GM12891 (cell line): ENCODE measurements around the gene LZTS3.
"Not testable (repeated sequence)": the region's sequence is repeated elsewhere in the genome, so short reads cannot be mapped to it uniquely, and the experiment has no call there.

Experiments used
- DNase-seq: peaks from one replicate; pipeline ENCODE4 v3.0.0; 2011; ENCODE audit warnings: low spot score; ENCODE audit not compliant: insufficient read length
- FAIRE-seq: peaks from 2 replicates; lab custom pipeline; 2011; peaks lifted over from hg19 to GRCh38; lab: Jason Lieb, UNC
- PAX5 ChIP-seq: IDR thresholded peaks from 2 replicates; pipeline ENCODE4 v1.6.1; 2011; ENCODE audit warnings: low read length, moderate library complexity, mild to moderate bottlenecking; ENCODE audit not compliant: insufficient read depth, severe bottlenecking
- POLR2A ChIP-seq: IDR thresholded peaks from 2 replicates; pipeline ENCODE4 v1.6.1; 2011; ENCODE audit warnings: low read depth, low read length, control low read depth
- POLR2AphosphoS5 ChIP-seq: IDR thresholded peaks from 2 replicates; pipeline ENCODE4 v1.6.1; 2011; ENCODE audit warnings: low read depth, low read length, control low read depth
- POU2F2 ChIP-seq: IDR thresholded peaks from 2 replicates; pipeline ENCODE4 v1.6.1; 2011; ENCODE audit warnings: low read depth, mild to moderate bottlenecking, control low read depth, low read length, moderate library complexity
- SPI1 ChIP-seq: IDR thresholded peaks from 2 replicates; pipeline ENCODE4 v1.6.1; 2011; ENCODE audit warnings: low read depth, low read length, control low read depth
- TAF1 ChIP-seq: IDR thresholded peaks from 2 replicates; pipeline ENCODE4 v1.6.1; 2011; ENCODE audit warnings: low read depth, low read length, control low read depth

The LZTS3 gene

GRCh38 chr20:3137492-3137891 lies 35.9 kb downstream of the LZTS3 start:
- TF ChIP-seq POLR2AphosphoS5: no peak
- no peak for TF ChIP-seq POLR2A
- no peak for TF ChIP-seq POU2F2
- TF ChIP-seq PAX5: no peak
- TF ChIP-seq TAF1: no peak
- no peak for TF ChIP-seq SPI1
- FAIRE-seq (no peak), DNase-seq (no peak)

GRCh38 chr20:3135507-3136070 lies 37.8 kb downstream of the LZTS3 start:
- FAIRE-seq: no peak
- DNase-seq: no peak
- no peak for TF ChIP-seq TAF1
- TF ChIP-seq POLR2AphosphoS5: no peak
- no peak for TF ChIP-seq POLR2A
- TF ChIP-seq PAX5: no peak
- no peak for TF ChIP-seq SPI1
- no peak for TF ChIP-seq POU2F2

- FAIRE-seq: no peak
Measured at GRCh38 chr20:3134151-3134550, 39.2 kb downstream of the LZTS3 start.

GRCh38 chr20:3133155-3133554 lies 40.2 kb downstream of the LZTS3 start:
- TF ChIP-seq POU2F2: no peak
- TF ChIP-seq POLR2A: no peak
- TF ChIP-seq PAX5: no peak
- no peak for TF ChIP-seq POLR2AphosphoS5
- TF ChIP-seq TAF1: no peak
- TF ChIP-seq SPI1: no peak
- FAIRE-seq: no peak
- no peak for DNase-seq

More at GRCh38 chr20:3134151-3134550, 39.2 kb downstream of the LZTS3 start:
- DNase-seq: no peak
- no peak for TF ChIP-seq POLR2A
- no peak for TF ChIP-seq POLR2AphosphoS5

- FAIRE-seq (no peak), DNase-seq (no peak)
- no peak for TF ChIP-seq SPI1
- TF ChIP-seq TAF1: no peak
- no peak for TF ChIP-seq POLR2AphosphoS5
- TF ChIP-seq POLR2A: no peak
- TF ChIP-seq POU2F2: no peak
- no peak for TF ChIP-seq PAX5
Measured at GRCh38 chr20:3130051-3130600, 43.2 kb downstream of the LZTS3 start.

- DNase-seq: no peak
- FAIRE-seq: no peak
- no peak for TF ChIP-seq POLR2AphosphoS5
- TF ChIP-seq TAF1: no peak
Measured at GRCh38 chr20:3129094-3129493, 44.3 kb downstream of the LZTS3 start.

DNA sequence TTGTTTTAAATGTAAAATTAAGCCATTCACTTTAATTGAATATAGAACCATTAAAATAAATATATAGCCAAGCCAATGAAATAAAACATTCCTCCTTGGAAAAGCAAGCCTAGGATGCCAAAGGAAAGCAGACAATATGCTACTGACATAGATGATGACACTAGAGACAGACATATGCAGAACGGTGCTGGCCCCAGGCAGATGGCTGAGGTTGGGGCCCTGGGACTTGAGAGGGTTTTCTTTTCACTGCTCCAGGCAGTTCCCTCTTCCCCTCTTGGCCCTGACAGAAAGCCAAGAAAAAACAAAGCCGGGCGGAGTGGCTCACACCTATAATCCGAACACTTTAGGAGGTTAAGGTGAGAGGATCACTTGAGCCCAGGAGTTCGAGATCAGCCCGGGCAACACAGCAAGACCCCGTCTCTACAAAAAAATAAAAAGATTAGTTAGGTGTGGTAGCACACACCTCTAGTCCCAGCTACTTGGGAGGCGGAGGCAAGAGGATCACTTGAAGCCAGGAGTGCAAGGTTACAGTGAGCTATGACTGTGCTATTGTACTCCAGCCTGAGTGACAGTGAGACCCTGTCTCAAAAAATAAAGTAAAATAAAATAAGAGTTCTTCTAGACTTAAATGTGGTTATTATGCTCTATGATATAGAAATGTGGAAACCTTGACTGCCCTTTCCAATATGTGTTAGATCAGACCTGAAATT lies 44.9 kb downstream of the LZTS3 start:
- TF ChIP-seq SPI1: no peak
- FAIRE-seq (no peak), DNase-seq (no peak)

DNA sequence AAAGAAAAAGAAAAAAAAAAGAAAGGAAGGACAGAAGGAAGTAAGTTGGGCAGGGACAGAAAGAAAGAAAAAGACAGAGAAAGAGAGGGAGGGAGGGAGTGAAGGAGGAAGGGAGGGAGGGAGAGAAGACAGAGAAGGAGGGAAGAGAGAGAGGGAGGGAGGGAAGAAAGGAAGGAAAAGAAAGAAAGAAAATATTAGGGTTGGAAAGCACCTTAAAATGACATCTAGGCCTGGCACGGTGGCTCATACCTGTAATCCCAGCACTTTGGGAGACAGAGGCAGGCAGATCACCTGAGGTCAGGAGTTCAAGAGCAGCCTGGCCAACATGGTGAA lies 46.9 kb downstream of the LZTS3 start:
- TF ChIP-seq PAX5 (no peak), POLR2AphosphoS5 (no peak), POLR2A (no peak), POU2F2 (no peak), SPI1 (no peak), TAF1 (no peak)
- FAIRE-seq (no peak), DNase-seq (no peak)

GRCh38 chr20:3125776-3126526 lies 47.4 kb downstream of the LZTS3 start:
- not testable (repeated sequence) for FAIRE-seq, DNase-seq

- FAIRE-seq: not testable (repeated sequence)
Measured at GRCh38 chr20:3124773-3125560, 48.4 kb downstream of the LZTS3 start.

DNA sequence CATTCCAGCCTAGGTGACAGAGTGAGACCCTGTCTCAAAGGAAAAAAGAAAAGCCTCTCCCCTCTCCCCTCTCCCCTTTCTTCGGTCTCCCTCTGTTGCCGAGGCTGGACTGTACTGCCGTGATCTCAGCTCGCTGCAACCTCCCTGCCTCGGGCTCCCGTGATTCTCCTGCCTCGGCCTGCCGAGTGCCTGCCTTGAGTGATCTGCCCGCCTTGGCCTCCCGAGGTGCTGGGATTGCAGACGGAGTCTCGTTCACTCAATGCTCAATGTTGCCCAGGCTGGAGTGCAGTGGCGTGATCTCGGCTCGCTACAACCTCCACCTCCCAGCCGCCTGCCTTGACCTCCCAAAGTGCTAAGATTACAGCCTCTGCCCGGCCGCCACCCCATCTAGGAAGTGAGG lies 49.2 kb downstream of the LZTS3 start:
- not testable (repeated sequence) for FAIRE-seq, DNase-seq

More at GRCh38 chr20:3124773-3125560, 48.4 kb downstream of the LZTS3 start:
- DNase-seq: not testable (repeated sequence)
